ENCODE results near the gene KRT33A.
A peak's percentile ranks its signal among the peaks of the same experiment; 100 is the strongest.
"Not testable (repeated sequence)": the region's sequence is repeated elsewhere in the genome, so short reads cannot be mapped to it uniquely, and the experiment has no call there.

KRT33A gene

GRCh38 chr17:41350381-41350878 is at the start of gene KRT33A:
Gene KRT33A (minus strand): TSS chr17:41350828. CDS start chr17:41350767, 61 bp downstream.
- not testable (repeated sequence) for DNase-seq

- no peak for DNase-seq
Measured at GRCh38 chr17:41396996-41397660, 46.5 kb upstream of the KRT33A start, which contains the start of gene KRT31. Gene KRT31 (minus strand): TSS chr17:41397608. CDS start chr17:41397539, 69 bp downstream.

DNA sequence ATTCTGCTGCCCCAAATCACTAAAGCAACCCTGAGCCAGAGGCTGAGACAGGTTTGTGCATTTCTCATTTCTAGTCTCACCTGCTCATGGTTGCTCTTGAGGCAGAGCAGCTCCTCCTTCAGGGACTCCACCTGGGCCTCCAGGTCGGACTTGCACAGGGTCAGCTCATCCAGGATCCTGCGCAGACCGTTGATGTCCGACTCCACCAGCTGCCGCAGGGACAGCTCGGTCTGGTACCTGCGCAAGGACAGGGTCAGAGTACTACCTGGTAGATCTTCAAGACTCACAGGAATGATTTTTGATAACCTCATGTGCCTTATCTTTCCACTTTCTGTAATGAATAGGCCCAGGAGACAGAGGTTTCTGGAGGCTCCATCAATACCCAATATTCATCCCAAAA is 45.7 kb upstream of the KRT33A start:
- no peak for DNase-seq

GRCh38 chr17:41395611-41396010 is 45.0 kb upstream of the KRT33A start:
- no peak for DNase-seq

- DNase-seq = not testable (repeated sequence)
Measured at GRCh38 chr17:41395044-41395443, 44.4 kb upstream of the KRT33A start.

DNA sequence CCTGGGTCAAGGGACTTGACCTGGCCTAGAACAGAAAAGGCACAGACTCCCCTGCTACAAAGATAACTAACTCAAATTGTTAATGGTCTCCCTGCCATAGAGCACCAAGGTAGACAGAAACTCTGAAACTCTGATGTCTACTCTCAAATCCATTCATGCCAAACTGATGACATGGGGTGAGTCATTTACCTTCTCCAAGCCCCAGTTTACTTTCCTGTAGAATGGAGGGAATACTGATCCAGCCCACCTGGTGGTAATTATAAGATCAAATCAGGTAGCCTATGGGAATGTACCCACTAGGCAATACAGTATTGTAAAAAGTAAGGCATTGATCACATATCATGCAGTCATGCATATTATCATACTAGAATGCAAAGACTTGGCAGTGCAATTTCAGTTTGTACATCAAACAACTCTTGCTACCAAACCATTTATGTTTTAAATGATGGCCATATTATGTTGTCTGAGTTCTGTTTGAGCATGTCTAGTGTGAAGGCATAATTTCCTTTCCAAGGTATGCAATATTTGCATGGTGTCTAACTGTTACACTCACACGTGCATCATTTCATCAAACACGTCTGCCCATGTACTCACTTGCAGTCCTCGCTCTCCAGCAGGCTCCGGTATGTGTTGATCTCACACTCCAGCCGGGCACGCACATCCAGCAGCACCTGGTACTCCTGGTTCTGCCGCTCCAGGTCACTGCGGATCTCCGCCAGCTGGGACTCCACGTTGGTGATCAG is 43.8 kb upstream of the KRT33A start:
- no peak for DNase-seq

GRCh38 chr17:41393826-41394225 is 43.2 kb upstream of the KRT33A start:
- no peak for DNase-seq

- no peak for DNase-seq
Measured at GRCh38 chr17:41393294-41393693, 42.7 kb upstream of the KRT33A start.

DNA sequence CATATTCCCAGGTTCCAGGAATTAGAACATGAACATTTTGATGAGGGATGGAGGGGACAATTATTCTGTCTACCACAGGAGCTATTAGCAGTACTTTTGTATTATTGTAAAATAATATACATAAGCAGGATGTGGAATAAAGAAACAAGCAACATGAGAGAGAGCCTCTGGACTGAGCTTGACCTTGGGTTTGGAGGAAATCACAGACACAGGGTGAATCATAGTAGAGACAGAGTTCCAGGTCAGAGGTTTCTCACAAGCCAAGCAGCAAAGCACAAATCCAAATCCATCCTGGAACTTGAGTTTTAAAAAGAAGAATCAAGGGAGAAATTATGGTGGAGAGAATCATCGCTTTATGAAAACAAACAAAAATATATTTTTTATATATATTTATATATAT is 41.6 kb upstream of the KRT33A start:
- DNase-seq = no peak

DNA sequence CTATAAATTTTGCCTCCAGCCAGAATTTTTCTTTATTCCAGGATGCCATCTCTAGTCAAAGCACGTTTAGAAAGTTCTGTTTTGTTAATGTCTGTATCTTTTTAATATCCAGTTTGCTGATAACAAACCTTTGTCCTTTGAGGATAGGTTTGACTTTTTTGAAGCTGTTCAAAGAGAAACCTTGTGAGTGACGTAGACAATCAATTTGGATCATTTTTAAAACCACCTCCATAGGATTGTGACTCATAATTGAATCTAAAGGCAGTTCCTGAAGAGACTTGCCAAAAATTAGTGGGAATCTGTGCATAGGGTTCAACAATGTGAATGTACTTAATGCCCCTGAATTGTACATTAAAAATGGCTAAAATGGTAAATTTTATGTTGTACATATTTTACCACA is 40.9 kb upstream of the KRT33A start:
- no peak for DNase-seq

GRCh38 chr17:41390411-41390938 is 39.8 kb upstream of the KRT33A start:
- no peak for DNase-seq

- DNase-seq = no peak
Measured at GRCh38 chr17:41387670-41388069, 37.0 kb upstream of the KRT33A start.

DNA sequence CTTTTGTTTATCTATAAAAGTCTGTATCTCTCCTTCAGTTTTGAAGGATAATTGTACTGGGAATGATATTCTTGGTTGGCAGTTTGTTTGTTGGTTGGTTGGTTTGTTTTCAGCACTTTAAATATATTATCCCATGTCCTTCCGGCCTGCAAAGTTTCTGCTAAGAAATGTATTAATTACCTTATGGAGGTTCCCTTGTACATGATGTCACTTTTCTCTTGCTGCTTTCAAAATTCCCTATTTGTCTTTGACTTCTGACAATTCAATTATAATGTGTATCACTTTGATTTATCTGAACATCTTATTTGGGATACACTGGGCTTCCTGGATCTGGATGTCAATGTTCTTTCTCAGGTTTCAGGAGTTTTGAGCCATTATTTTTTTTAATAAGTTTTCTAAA is 35.6 kb upstream of the KRT33A start:
- DNase-seq = no peak

GRCh38 chr17:41383690-41384089 is 33.1 kb upstream of the KRT33A start:
- DNase-seq = no peak

GRCh38 chr17:41382394-41382793 is 31.8 kb upstream of the KRT33A start:
- no peak for DNase-seq

DNA sequence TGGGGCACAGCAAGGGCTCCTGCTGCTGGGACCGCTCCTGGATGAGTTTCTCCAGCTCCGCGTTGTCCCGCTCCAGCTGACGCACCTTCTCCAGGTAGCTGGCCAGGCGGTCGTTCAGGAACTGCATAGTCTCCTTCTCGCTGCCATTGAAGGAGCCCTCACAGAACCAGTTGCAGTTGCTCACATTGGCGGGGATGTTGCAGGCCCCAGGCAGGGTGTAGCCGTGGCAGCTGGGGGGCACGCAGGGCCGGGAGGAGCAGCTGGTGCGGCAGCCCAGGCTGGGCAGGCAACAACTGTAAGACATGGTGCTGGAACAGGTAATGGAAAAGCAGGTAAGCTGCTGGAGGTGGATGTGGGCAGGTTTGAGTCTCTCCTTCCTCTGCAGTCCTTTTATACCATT is 31.3 kb upstream of the KRT33A start, which contains the start of gene KRT34:
KRT34 (minus strand) TSS at position 364 of the 400 bp plus-strand sequence; CDS start at position 304, 60 bp downstream.
- DNase-seq = not testable (repeated sequence)

DNA sequence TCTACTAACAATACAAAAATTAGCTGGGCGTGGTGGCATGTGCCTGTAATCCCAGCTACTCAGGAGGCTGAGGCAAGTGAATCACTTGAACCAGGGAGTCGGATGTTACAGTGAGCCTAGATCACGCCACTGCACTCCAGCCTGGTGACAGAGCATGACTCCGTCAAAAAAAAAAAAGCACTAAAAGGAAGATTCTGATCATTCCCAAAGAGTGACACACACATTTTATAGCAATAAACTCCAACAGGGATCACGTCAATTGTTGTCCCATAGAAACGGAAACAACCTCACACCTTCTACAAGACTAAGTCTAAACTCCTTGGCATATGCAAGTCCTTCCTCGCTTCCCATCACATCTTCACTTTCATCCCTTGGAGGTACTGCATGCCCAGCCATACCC is 29.5 kb upstream of the KRT33A start:
- DNase-seq = peak; percentile 72

- no peak for DNase-seq
Measured at GRCh38 chr17:41377546-41377945, 26.9 kb upstream of the KRT33A start.

DNA sequence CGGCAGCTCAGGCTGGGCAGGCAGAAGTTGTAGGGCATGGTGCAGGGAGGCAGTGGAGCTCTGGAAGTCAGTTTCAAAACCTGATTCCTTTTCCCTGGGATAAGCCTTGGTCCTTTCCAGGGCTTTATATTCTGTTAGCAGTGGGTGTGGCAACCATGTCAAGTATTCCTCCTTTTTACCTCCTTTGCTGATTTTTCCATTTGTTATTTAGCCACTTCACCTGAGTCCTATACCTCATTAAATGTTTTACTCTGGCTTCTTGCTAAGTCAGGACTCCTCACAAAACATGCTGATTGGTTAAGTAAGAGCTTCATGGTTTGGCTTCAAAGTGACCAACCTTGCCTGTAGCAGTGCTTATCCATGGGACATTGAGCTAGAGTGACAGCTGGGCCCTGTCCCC is 19.1 kb upstream of the KRT33A start, which contains the start of gene KRT33B:
KRT33B (minus strand) TSS at position 101 of the 400 bp plus-strand sequence; CDS start at position 38, 63 bp downstream.
- DNase-seq = no peak

DNA sequence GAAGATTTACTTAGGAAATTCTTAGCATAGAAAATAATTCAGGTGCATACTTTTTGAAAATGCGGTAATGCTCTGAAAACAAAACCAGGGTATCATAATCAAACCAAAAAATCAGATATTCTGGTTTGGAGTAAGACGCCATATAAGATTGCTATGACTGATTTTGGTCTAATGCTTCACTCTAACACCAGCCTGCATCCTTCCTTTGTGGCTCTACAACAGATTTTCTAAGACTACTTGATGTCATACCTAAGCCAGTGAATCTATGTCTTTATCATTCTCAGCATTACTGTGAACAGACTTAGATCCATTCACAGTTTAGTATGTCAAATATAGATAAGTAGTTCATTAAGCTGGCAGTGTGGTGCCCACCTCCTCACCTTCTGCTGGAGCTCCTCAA is 18.4 kb upstream of the KRT33A start:
- DNase-seq = no peak

- DNase-seq = peak; percentile 32
Measured at GRCh38 chr17:41367426-41368075, 16.9 kb upstream of the KRT33A start.

DNA sequence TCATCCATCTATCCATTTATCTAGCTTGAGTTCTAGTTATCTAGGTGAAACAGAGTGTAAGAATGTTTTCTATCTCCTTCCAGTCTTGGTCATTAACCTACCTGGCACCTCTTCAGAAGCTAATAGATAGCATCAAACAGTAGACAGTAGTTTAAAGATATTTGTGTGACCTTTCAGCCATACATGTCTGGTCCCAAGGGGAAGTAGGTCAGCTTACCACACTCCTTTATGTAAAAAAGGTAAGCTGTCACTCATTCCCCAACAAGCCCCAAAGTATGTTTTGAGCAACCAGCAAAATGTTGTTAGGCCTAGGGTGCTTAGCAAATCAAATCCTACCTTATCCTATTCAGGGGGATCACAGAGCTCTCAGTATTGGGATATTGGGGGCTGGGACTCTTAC is 15.4 kb upstream of the KRT33A start:
- DNase-seq = no peak

- no peak for DNase-seq
Measured at GRCh38 chr17:41363881-41364280, 13.3 kb upstream of the KRT33A start.

Measured in T1000 (cell line).